Measurements from ENCODE around the gene NAV3.
"Not testable (repeated sequence)": the region's sequence is repeated elsewhere in the genome, so short reads cannot be mapped to it uniquely, and the experiment has no call there.

The NAV3 gene

GRCh38 chr12:78209846-78210505 lies 379.3 kb downstream of the NAV3 start:
- DNase-seq = no peak

DNA sequence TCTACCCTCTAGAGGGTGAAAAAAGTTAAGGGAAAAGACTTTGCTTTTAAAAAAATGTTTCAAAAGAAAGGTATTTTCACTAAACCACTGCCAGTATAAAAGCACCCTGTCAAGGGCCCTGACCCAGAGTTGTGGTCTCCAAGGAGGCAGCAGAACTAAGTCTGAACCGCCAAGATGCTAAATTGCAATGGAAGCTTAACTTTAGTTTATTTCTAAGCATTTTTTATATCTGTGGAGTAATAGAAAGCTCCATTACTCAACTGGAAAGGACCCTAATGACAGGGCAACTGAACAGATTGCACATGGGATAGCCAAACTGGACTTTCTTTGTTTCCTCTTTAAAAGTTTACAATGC lies 379.8 kb downstream of the NAV3 start:
- DNase-seq = no peak

DNA sequence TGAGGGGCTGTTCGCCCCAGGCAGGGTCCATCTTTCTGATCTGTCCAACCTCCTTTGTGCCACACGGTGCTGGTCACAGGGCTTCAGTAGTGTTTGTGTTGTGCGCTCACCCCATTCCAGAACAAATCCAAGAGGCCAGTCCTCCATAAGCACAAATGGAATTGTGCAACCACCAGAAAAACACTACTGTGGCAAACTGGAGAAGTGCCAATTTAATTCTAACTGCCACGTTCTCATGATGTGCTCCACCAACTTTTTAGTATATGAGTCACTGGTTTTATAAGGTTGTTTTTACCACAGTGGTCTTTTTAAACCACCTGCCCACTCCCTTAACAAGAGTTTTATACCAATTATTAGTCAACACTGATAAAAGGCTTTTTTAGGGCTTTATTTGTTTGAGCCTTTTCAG lies 380.2 kb downstream of the NAV3 start:
- DNase-seq = no peak

DNA sequence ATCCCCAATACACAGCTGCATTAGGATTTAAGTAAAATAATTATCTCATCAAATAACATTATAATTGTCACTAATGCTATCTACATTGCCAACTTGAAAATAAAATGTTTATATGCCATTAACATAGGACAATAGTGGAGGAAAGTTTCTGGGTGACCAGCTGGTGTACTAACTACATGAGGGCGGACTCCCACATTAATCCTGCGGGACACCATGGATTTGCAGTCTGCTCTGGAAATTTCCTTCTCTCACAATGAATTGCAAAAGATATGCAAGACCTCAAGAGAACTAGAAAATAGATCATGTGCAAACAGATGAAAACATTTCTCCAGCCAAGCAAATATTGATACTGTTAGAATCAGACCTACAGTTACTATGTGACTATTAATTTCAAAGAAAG lies 390.1 kb downstream of the NAV3 start:
- no peak for DNase-seq

GRCh38 chr12:78224154-78224553 lies 393.5 kb downstream of the NAV3 start:
- DNase-seq = no peak

GRCh38 chr12:78226763-78227162 lies 396.1 kb downstream of the NAV3 start:
- DNase-seq = no peak

- DNase-seq = peak; percentile 23 to 32
These were observed 399.0 kb downstream of the NAV3 start for GRCh38 chr12:78229591-78230101.

GRCh38 chr12:78232756-78233155 lies 402.1 kb downstream of the NAV3 start:
- DNase-seq = no peak

- DNase-seq = no peak
These were observed 405.6 kb downstream of the NAV3 start for GRCh38 chr12:78236264-78236663.

DNA sequence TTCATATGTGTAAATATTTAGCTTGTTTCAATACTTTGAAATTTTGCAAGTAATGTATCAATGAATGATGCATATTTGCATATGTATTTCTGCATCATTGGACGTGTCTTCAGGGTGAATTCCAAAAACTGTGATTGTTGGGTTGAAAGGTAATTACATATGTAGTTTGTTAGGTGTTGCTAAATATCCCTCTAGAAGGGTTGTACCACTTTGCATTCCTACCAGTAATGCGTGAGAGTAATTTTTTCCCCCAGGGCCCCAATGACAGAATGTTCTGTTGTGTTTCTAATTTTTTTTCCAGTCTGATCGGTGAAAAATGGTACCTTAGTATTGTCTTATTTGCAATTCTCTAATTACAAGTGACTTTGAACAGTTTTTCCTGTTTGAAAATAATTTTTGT lies 408.9 kb downstream of the NAV3 start:
- DNase-seq = no peak

- no peak for DNase-seq
These were observed 410.1 kb downstream of the NAV3 start for GRCh38 chr12:78240827-78241226.

- DNase-seq = no peak
These were observed 410.8 kb downstream of the NAV3 start for GRCh38 chr12:78241446-78241845.

DNA sequence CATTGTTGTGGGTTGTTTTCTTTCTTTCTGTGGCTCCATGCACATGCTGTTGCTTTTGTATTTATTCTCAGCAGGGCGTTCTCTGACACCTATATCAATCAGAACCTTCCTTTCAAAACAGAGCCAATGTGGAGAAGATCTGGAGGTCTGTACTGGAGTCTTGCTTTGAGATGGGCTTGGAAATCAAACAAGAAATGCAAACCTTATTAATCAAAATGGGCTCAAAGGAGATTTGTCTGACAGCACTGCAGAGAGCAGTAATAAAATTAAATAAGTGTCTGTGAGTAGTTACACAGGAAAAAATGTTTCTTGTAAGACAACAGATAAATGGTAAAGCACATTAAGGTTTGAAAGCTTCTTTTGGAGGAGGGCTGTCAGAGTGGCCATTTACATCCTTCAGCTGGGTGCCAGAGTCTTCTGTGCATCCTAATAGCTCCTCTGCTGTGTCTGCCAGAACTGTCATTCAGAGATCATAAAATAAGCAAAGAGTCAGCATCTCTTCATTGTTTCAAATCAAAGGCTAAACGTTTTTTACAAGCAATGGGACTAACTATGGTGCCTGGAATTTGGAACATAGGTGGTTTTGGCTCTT lies 414.3 kb downstream of the NAV3 start:
- DNase-seq = no peak

DNA sequence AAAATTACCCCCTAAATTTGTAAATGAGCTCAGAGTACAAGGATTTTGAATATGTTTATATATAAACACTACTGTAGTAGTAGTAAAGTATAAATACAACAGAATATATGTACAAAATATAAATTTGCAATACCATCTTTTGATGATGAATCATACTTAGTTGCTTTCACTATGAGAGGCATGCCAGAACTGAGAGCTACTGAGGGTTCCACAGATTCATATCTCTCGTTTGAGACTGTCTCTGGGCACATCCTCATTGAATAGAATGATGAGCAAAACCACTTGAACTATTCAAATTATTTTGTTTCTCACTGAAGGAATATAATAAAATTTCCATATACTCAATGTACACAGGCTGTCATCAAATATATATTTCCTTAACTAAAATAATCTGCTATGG lies 417.6 kb downstream of the NAV3 start:
- DNase-seq = no peak

DNA sequence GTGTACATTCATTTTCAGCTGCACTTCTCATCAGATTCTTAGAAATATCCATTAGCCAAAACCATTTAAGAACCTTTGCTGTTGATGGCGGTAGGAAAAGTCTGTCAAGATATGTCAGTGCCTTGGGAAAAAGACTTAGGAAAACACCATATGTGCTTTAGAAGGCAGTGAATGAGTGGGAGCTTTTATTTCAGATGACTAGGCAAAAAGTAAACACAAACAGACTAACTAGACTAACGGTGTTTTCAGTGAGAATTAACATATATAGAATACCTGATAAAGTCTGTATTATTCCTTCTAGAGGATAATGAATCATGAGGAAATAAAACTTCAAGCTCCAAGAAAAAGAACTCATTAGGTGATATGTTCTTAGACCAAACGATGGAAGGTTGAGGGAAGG lies 418.9 kb downstream of the NAV3 start:
- DNase-seq = no peak

DNA sequence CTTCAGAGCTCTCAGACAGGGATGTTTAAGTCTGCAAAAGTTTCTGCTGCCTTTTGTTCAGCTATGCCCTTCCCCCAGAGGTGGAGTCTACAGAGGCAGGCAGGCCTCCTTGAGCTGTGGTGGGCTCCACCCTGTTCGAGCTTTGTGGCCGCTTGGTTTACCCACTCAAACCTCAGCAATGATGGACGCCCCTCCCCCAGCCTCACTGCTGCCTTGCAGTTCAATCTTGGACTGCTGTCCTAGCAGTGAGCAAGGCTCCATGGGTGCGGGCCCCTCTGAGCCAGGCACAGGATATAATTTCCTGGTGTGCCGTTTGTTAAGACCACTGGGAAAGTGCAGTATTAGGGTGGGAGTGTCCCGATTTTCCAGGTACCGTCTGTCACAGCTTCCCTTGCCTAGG lies 427.0 kb downstream of the NAV3 start:
- not testable (repeated sequence) for DNase-seq

DNA sequence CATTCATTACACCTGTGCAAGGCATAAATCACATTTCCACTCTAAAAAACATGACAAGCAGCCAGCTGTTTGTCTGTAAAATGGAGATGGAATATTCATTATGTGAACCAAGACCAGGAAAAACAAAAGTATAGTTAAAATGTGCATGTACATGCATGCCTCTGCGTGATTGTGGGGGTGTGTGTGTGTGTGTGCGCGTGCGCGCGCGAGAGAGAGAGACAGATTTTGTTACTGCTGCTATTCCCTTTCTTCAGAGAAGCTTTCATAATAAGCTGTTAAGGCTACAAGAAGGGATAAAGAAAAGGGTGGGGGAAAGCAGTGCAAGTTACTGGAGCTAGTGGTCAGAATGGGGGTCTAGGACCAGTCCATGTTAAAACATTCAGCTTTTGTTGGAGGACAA lies 430.3 kb downstream of the NAV3 start:
- no peak for DNase-seq

DNA sequence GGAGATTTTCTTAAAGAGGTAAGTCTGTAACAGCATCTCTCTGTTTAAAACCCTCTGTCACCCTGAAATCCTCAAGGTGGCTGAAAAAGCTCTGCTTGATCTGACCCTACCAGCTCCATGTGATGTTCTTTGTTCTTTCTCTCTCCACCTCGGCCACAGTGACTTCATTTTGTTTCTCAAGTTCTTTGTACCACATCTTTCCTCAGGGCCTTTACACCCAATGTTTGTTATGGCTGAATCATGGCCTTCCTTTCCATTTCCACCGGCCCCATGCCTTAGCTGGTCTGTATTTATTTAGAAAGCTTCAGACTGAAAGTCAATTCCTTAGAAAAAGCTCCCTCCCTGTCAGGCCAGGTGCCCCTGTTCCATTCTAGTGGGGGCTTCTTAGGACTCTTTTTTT lies 431.2 kb downstream of the NAV3 start:
- DNase-seq = no peak
